Stimulated activated CD4-positive, alpha-beta T cell treated with anti-CD3 and anti-CD28 coated beads, TNF-alpha, amount 100 ng/mL, for 24 hours (primary cell): ENCODE measurements around the gene CPZ.
"Not testable (repeated sequence)": the region's sequence is repeated elsewhere in the genome, so short reads cannot be mapped to it uniquely, and the experiment has no call there.

Experiments
- DNase-seq, 3 experiments: peaks; one replicate each; pipeline ENCODE4 v3.0.0-alpha.2; 2020; ENCODE audit warnings: low read depth in 3 of 3

The CPZ gene

GRCh38 chr4:8652181-8653078, 59.9 kb downstream of the CPZ start:
- no peak for DNase-seq

DNA sequence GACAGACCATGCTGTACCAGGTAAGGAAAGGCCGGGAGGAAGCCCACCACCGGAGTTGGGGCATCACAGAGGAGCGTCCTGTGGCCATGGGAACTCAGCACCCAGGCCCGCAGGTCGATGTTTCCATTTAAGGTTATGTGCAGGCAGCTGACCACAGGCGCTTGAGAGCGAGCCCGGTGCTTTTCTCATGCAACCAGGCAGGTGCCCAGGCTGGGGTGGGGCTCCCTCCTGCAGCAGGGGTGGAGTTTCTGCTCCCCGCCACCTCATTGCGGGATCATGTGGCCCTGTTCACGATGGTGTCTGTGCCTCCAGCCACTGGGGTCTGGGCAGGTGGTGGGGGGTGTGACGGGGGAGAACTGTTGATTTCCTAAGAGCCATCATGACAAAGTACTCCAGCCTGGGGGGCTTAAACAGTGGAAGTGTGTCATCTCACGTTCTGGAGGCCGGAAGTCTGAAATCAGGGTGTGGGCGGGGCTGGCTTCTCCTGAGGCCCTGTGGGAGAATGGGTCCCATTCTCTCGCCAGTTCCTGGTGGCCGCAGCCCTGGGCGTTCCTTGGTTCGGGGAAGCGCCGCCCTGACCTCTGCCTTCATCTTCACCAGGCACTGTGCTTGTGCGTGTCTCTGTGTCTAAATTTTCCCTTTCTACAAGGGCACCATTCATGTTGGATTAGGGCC, 60.9 kb downstream of the CPZ start:
- DNase-seq: no peak

- DNase-seq: not testable (repeated sequence)
Measured at GRCh38 chr4:8654139-8654538, 61.6 kb downstream of the CPZ start.

GRCh38 chr4:8655411-8656184, 63.0 kb downstream of the CPZ start:
- no peak for DNase-seq

GRCh38 chr4:8656185-8656517, 63.6 kb downstream of the CPZ start:
- DNase-seq: no peak

GRCh38 chr4:8656711-8657380, 64.3 kb downstream of the CPZ start:
- no peak for DNase-seq

GRCh38 chr4:8657381-8658088, 65.0 kb downstream of the CPZ start:
- no peak for DNase-seq

DNA sequence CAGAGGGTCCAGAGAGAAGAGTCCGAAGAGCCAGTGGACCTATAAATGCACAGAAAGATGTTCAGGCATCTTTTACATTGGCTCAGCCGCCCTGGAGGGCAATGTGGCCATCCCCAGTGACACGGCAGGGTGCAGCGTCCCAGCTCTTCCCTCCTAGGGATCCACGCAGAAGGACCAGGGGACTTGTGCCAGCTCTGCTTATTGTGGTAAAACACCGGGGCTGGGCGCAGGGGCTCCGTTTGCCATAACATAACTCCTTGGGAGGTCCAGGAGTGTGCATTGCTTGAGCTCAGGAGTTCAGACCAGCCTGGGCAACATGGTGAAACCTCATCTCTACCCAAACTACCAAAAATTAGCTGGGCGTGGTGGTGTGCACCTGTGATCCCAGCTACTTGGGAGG, 70.2 kb downstream of the CPZ start:
- DNase-seq: no peak

- no peak for DNase-seq
Measured at GRCh38 chr4:8664031-8664805, 71.7 kb downstream of the CPZ start.

DNA sequence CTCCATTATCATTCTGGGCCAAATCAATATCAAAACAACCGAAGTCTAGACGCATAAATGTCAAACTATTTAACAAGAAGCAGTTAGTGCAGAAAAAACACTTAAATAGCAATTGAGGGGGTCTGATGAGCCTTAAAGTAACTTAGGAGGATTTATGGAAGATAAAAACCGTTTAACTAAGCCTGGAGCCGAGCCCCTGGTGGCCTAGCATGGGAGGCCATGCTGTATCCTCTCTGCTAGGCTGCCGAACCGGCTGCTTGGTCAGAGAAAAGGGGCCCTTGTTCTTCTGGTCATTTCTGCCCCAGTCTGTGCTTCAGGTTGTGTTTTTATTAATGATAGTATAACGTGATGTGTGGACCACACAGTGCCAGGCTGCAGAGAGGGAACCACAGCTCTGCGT, 72.4 kb downstream of the CPZ start:
- no peak for DNase-seq

DNA sequence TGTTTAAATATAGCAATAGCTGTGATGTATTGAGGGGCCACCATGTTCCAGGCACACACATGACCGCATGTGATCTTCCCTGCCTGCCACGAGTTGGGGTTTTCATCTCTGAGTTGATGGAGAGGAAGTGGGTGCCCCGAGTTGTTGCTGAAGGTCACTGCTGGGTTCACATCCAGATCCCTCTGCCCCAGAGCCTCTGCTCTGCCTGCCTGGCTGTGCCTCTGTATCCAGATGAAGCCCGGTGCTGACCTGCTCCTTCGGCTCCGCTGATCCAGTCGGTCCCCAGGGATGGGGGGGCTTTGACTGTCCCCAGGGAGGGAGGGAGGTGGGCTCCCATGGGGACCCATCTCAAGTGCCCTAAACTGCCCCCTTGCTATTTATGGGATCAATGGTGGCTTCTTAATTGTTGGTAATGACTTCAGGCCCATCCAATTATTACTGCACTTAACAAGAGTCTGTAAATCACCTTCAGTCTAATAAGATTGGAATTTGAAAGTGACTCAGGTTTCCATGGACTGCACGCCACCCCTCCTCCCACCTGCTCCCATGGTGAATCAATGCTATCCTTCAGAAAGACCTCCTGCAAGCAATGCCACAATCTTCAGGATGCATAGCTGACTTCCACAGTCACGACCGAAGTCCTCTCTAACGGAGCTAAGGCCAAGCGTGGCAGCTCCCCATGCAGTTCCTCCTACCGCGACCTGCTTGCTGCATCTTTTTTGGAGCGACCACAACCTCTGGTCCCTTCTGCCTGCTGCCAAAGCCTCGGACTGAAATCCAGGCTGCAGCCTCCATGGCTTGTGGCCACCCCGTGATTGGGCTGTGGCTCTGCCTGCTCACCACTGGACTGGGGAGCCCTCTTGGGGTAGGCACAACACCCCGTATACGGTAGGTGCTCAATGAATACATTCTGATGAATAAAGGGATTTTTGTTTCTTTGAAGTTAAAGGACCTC, 73.1 kb downstream of the CPZ start:
- DNase-seq: no peak

DNA sequence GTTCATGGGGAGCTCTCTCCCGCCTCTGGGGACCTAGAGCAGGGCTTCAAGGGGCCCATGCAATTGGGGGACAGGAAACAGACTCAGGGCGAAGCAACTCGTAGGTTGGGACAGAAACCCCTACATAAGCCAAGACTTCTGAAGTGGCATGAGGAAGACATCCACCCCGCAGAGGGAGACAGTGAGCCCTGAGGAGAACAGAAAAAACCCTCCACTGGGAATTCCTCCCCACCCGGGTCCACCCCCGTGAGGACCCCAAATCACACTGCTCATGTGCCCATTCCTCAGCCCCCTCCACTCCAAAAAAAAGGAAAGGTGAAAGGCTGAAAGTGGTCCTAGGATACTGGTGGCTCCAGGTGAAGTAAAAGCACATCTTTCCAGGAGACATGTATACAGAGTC, 74.0 kb downstream of the CPZ start:
- DNase-seq: no peak
